ENCODE data around the gene APOBEC3H.

Gene APOBEC3H

DNA sequence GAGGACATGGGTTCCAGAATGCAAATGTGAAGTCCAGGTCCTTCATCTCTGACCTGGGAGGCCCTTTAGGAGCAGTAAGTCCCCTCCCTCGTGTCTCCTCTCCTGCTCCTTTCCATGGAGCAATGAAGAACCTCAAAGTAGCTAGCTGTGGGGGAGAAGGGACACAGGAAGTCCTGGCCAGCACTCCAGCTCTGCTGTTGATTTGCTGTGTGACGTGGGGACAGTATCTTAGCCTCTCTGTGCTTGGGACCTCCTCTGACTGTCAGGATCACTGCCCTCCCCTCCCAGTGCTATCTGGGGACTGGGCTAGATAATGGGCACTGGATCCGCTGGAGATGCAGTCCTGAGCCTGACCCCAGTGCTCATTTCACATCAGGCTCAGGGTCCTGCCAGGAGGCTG lies 1.1 kb upstream of the APOBEC3H start:
- H3K27me3 ChIP-seq (ENCODE audit: insufficient read depth, low read length, poor library complexity) = no peaks in the 10 kb centered on the region
- no peak overlapping the region for H2BK5ac ChIP-seq (ENCODE audit: low read length)
- no peak overlapping the region for H3K23ac ChIP-seq (ENCODE audit: low read length)
- H2BK15ac ChIP-seq (replicated peaks; ENCODE audit: low read depth) = no peak overlapping the region
- H2AK5ac ChIP-seq (ENCODE audit: low read length) = peak overlapping the region; percentile 76
- no peak overlapping the region for H3K4me3 ChIP-seq (ENCODE audit: low read length)
- H4K5ac ChIP-seq (ENCODE audit: low read length) = no peak overlapping the region
- H3K4me2 ChIP-seq (ENCODE audit: low read length) = no peak overlapping the region
- H4K8ac ChIP-seq (ENCODE audit: low read depth, low read length) = no peak overlapping the region
- H3K27ac ChIP-seq (ENCODE audit: low read depth, low read length) = no peak overlapping the region
- H3K36me3 ChIP-seq (ENCODE audit: control insufficient read depth, insufficient read depth, low read length) = no peaks in the 10 kb centered on the region
- peaks cover 5% of the 10 kb centered on the region for H3K4me1 ChIP-seq (ENCODE audit: control insufficient read depth, low read depth, low read length)
- no peaks in the 10 kb centered on the region for H3K79me1 ChIP-seq (ENCODE audit: low read length)
- DNase-seq = no peak
- H3K79me2 ChIP-seq (ENCODE audit: control insufficient read depth, insufficient read depth, low read length) = no peaks in the 10 kb centered on the region
- H3K56ac ChIP-seq (ENCODE audit: low read length) = no peak overlapping the region
- H2BK120ac ChIP-seq (ENCODE audit: low read depth, low read length) = no peak overlapping the region
- H3K9ac ChIP-seq (ENCODE audit: low read length) = no peak overlapping the region
- no peak overlapping the region for H3K4ac ChIP-seq (ENCODE audit: low read depth, low read length)
- WGBS (ENCODE audit: extremely low coverage, insufficient coverage, low lambda C conversion rate) = no CpG with 5 or more reads among the region's 3 CpGs
- no peak overlapping the region for H3K18ac ChIP-seq (ENCODE audit: low read length)

DNA sequence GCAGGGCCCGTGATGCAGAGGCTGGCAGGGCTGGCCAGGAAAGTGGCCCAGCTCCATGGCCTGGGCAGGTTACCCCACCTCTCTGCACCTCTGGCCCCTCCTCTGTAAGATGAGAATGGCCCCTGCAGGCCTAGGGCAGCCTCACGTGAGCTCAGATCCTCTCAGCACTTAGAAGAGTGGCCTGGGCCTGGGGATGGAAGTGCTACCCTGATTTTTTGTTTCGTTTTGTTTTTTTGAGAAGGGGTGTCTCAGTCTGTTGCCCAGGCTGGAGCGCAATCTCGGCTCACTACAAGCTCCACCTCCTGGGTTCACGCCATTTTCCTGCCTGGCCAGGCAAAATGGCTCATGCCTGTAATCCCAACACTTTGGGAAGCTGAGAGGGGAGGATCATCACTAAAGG lies 982 bp downstream of the APOBEC3H start:
- no peak overlapping the region for H3K4ac ChIP-seq (ENCODE audit: low read depth, low read length)
- H2BK5ac ChIP-seq (ENCODE audit: low read length) = no peak overlapping the region
- H3K4me3 ChIP-seq (ENCODE audit: low read length) = no peak overlapping the region
- H3K27ac ChIP-seq (ENCODE audit: low read depth, low read length) = no peak overlapping the region
- no peak overlapping the region for H4K8ac ChIP-seq (ENCODE audit: low read depth, low read length)
- H3K23ac ChIP-seq (ENCODE audit: low read length) = no peak overlapping the region
- H4K5ac ChIP-seq (ENCODE audit: low read length) = no peak overlapping the region
- peak; percentile 62 for DNase-seq
- no peak overlapping the region for H2BK120ac ChIP-seq (ENCODE audit: low read depth, low read length)
- H3K79me1 ChIP-seq (ENCODE audit: low read length) = no peaks in the 10 kb centered on the region
- peak overlapping the region; percentile 14 for H3K9ac ChIP-seq (ENCODE audit: low read length)
- no CpG with 5 or more reads among the region's 6 CpGs for WGBS (ENCODE audit: extremely low coverage, insufficient coverage, low lambda C conversion rate)
- H3K79me2 ChIP-seq (ENCODE audit: control insufficient read depth, insufficient read depth, low read length) = no peaks in the 10 kb centered on the region
- H3K36me3 ChIP-seq (ENCODE audit: control insufficient read depth, insufficient read depth, low read length) = no peaks in the 10 kb centered on the region
- no peak overlapping the region for H2AK5ac ChIP-seq (ENCODE audit: low read length)
- no peak overlapping the region for H2BK15ac ChIP-seq (replicated peaks; ENCODE audit: low read depth)
- H3K27me3 ChIP-seq (ENCODE audit: insufficient read depth, low read length, poor library complexity) = no peaks in the 10 kb centered on the region
- peak overlapping the region; percentile 70 for H3K56ac ChIP-seq (ENCODE audit: low read length)
- peaks cover 6% of the 10 kb centered on the region for H3K4me1 ChIP-seq (ENCODE audit: control insufficient read depth, low read depth, low read length)
- H3K4me2 ChIP-seq (ENCODE audit: low read length) = no peak overlapping the region
- peak overlapping the region; percentile 8 for H3K18ac ChIP-seq (ENCODE audit: low read length)

DNA sequence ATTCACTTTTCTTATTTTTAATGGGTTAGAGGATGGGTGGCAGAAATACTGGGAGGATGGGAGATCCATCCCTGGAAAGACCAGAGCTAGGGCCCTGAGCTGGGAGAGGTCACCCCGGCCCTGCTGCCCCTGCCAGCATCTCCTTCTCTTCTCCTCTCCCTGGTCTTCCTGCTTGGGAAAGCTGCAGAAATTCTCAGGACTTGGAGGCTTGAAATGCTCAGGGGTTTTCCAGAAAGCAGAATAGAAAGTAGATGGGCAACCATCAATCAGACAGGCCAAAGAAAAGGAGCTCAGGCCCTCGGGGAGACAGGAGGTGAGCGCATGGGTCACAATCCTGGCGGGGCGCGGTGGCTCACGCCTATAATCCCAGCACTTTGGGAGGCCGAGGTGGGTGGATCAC lies 1.5 kb downstream of the APOBEC3H start:
- Histone ChIP-seq H3K4me2 (ENCODE audit: low read length) (no peak overlapping the region), H3K9ac (ENCODE audit: low read length) (no peak overlapping the region), H3K18ac (ENCODE audit: low read length) (no peak overlapping the region), H3K27ac (ENCODE audit: low read depth, low read length) (no peak overlapping the region), H2BK15ac (replicated peaks; ENCODE audit: low read depth) (no peak overlapping the region), H2AK5ac (ENCODE audit: low read length) (no peak overlapping the region), H3K23ac (ENCODE audit: low read length) (no peak overlapping the region), H2BK120ac (ENCODE audit: low read depth, low read length) (no peak overlapping the region), H3K27me3 (ENCODE audit: insufficient read depth, low read length, poor library complexity) (no peaks in the 10 kb centered on the region), H4K5ac (ENCODE audit: low read length) (no peak overlapping the region), H4K8ac (ENCODE audit: low read depth, low read length) (no peak overlapping the region), H3K79me1 (ENCODE audit: low read length) (no peaks in the 10 kb centered on the region), H3K4me1 (ENCODE audit: control insufficient read depth, low read depth, low read length) (peaks cover 6% of the 10 kb centered on the region), H3K4ac (ENCODE audit: low read depth, low read length) (no peak overlapping the region), H3K4me3 (ENCODE audit: low read length) (no peak overlapping the region), H3K79me2 (ENCODE audit: control insufficient read depth, insufficient read depth, low read length) (no peaks in the 10 kb centered on the region), H3K56ac (ENCODE audit: low read length) (no peak overlapping the region), H2BK5ac (ENCODE audit: low read length) (no peak overlapping the region), H3K36me3 (ENCODE audit: control insufficient read depth, insufficient read depth, low read length) (no peaks in the 10 kb centered on the region)
- WGBS (ENCODE audit: extremely low coverage, insufficient coverage, low lambda C conversion rate) = no CpG with 5 or more reads among the region's 8 CpGs
- DNase-seq = no peak

DNA sequence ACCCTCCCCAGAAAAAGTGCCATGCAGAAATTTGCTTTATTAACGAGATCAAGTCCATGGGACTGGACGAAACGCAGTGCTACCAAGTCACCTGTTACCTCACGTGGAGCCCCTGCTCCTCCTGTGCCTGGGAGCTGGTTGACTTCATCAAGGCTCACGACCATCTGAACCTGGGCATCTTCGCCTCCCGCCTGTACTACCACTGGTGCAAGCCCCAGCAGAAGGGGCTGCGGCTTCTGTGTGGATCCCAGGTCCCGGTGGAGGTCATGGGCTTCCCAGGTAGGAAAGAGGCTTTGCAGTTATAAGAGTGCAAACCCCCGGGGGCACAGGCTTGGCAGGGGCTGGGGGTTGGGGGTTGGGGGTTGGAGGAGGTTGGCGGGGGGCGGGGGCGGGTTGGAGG lies 4.2 kb downstream of the APOBEC3H start:
- H3K4ac ChIP-seq (ENCODE audit: low read depth, low read length) = no peak overlapping the region
- no peak for DNase-seq
- H3K56ac ChIP-seq (ENCODE audit: low read length) = no peak overlapping the region
- H3K27ac ChIP-seq (ENCODE audit: low read depth, low read length) = no peak overlapping the region
- no peak overlapping the region for H3K4me2 ChIP-seq (ENCODE audit: low read length)
- WGBS (ENCODE audit: extremely low coverage, insufficient coverage, low lambda C conversion rate) = no CpG with 5 or more reads among the region's 13 CpGs
- H4K8ac ChIP-seq (ENCODE audit: low read depth, low read length) = no peak overlapping the region
- H4K5ac ChIP-seq (ENCODE audit: low read length) = no peak overlapping the region
- no peak overlapping the region for H2BK120ac ChIP-seq (ENCODE audit: low read depth, low read length)
- peaks cover 4% of the 10 kb centered on the region for H3K4me1 ChIP-seq (ENCODE audit: control insufficient read depth, low read depth, low read length)
- H3K79me1 ChIP-seq (ENCODE audit: low read length) = no peaks in the 10 kb centered on the region
- no peak overlapping the region for H3K4me3 ChIP-seq (ENCODE audit: low read length)
- no peak overlapping the region for H2BK15ac ChIP-seq (replicated peaks; ENCODE audit: low read depth)
- H3K27me3 ChIP-seq (ENCODE audit: insufficient read depth, low read length, poor library complexity) = no peaks in the 10 kb centered on the region
- no peak overlapping the region for H2AK5ac ChIP-seq (ENCODE audit: low read length)
- no peaks in the 10 kb centered on the region for H3K79me2 ChIP-seq (ENCODE audit: control insufficient read depth, insufficient read depth, low read length)
- no peak overlapping the region for H2BK5ac ChIP-seq (ENCODE audit: low read length)
- H3K9ac ChIP-seq (ENCODE audit: low read length) = no peak overlapping the region
- H3K36me3 ChIP-seq (ENCODE audit: control insufficient read depth, insufficient read depth, low read length) = no peaks in the 10 kb centered on the region
- H3K23ac ChIP-seq (ENCODE audit: low read length) = no peak overlapping the region
- no peak overlapping the region for H3K18ac ChIP-seq (ENCODE audit: low read length)

DNA sequence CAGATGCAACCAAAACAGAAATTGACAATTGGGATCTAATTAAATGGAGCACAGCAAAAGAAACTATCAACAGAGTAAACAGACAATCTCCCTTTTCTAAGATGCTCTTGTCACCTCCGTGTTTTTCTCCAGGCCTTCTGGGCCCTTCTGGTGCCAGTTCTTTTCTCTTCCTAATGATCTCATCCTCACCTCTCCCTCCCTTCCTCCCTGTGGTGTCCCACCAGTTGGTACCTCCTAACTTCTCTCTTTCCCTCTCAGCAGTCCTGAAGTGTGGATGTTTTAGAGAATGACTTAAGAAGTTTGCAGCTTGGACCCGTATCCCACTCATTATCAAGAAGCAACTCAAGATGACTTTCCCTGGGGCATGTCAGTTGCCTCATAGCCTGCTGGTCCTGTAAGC lies 6.4 kb downstream of the APOBEC3H start:
- DNase-seq = no peak
- Histone ChIP-seq H3K4ac (ENCODE audit: low read depth, low read length) (no peak overlapping the region), H3K4me3 (ENCODE audit: low read length) (no peak overlapping the region), H3K4me1 (ENCODE audit: control insufficient read depth, low read depth, low read length) (peaks cover 2% of the 10 kb centered on the region), H3K27me3 (ENCODE audit: insufficient read depth, low read length, poor library complexity) (no peaks in the 10 kb centered on the region), H3K56ac (ENCODE audit: low read length) (no peak overlapping the region), H3K79me1 (ENCODE audit: low read length) (no peaks in the 10 kb centered on the region), H2AK5ac (ENCODE audit: low read length) (no peak overlapping the region), H2BK5ac (ENCODE audit: low read length) (no peak overlapping the region), H4K5ac (ENCODE audit: low read length) (no peak overlapping the region), H2BK15ac (replicated peaks; ENCODE audit: low read depth) (no peak overlapping the region), H3K27ac (ENCODE audit: low read depth, low read length) (no peak overlapping the region), H3K23ac (ENCODE audit: low read length) (no peak overlapping the region), H4K8ac (ENCODE audit: low read depth, low read length) (no peak overlapping the region), H3K36me3 (ENCODE audit: control insufficient read depth, insufficient read depth, low read length) (no peaks in the 10 kb centered on the region), H3K79me2 (ENCODE audit: control insufficient read depth, insufficient read depth, low read length) (no peaks in the 10 kb centered on the region), H3K9ac (ENCODE audit: low read length) (no peak overlapping the region), H2BK120ac (ENCODE audit: low read depth, low read length) (no peak overlapping the region), H3K18ac (ENCODE audit: low read length) (no peak overlapping the region), H3K4me2 (ENCODE audit: low read length) (no peak overlapping the region)
- no CpG with 5 or more reads among the region's 2 CpGs for WGBS (ENCODE audit: extremely low coverage, insufficient coverage, low lambda C conversion rate)

DNA sequence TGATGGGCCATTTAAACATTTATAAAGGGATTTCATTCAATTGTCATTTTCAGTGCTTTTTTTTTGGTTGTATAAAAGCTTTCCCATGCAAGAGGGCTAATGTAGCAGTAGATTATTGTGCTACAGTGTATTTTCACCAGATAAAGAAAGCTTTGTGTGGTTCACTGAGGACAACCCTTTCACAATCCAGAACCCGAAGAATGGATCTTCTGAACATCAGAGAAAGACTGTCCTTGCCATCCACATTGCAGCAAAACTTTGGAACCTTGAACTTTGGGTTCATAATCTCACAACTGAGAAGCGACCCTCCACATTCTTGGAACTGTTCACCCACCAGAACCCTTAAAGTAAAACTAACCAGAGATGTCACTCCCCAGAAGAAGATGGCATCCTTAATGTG lies 9.3 kb downstream of the APOBEC3H start:
- no peak overlapping the region for H2BK120ac ChIP-seq (ENCODE audit: low read depth, low read length)
- no peak overlapping the region for H2BK15ac ChIP-seq (replicated peaks; ENCODE audit: low read depth)
- no peak overlapping the region for H3K4me2 ChIP-seq (ENCODE audit: low read length)
- no CpG with 5 or more reads among the region's 2 CpGs for WGBS (ENCODE audit: extremely low coverage, insufficient coverage, low lambda C conversion rate)
- no peak overlapping the region for H4K5ac ChIP-seq (ENCODE audit: low read length)
- no peak overlapping the region for H3K27ac ChIP-seq (ENCODE audit: low read depth, low read length)
- no peak overlapping the region for H3K56ac ChIP-seq (ENCODE audit: low read length)
- no peak overlapping the region for H3K4me3 ChIP-seq (ENCODE audit: low read length)
- no peak for DNase-seq
- no peak overlapping the region for H4K8ac ChIP-seq (ENCODE audit: low read depth, low read length)
- H2AK5ac ChIP-seq (ENCODE audit: low read length) = no peak overlapping the region
- H3K9ac ChIP-seq (ENCODE audit: low read length) = no peak overlapping the region
- H3K79me1 ChIP-seq (ENCODE audit: low read length) = no peaks in the 10 kb centered on the region
- no peak overlapping the region for H3K4ac ChIP-seq (ENCODE audit: low read depth, low read length)
- no peaks in the 10 kb centered on the region for H3K79me2 ChIP-seq (ENCODE audit: control insufficient read depth, insufficient read depth, low read length)
- H3K27me3 ChIP-seq (ENCODE audit: insufficient read depth, low read length, poor library complexity) = no peaks in the 10 kb centered on the region
- H3K36me3 ChIP-seq (ENCODE audit: control insufficient read depth, insufficient read depth, low read length) = no peaks in the 10 kb centered on the region
- no peak overlapping the region for H3K23ac ChIP-seq (ENCODE audit: low read length)
- no peak overlapping the region for H3K18ac ChIP-seq (ENCODE audit: low read length)
- peaks cover 3% of the 10 kb centered on the region for H3K4me1 ChIP-seq (ENCODE audit: control insufficient read depth, low read depth, low read length)
- H2BK5ac ChIP-seq (ENCODE audit: low read length) = no peak overlapping the region

All from mesendoderm (in vitro differentiated cells).